Measurements from ENCODE around the gene TROAP.

TROAP gene, protein sequence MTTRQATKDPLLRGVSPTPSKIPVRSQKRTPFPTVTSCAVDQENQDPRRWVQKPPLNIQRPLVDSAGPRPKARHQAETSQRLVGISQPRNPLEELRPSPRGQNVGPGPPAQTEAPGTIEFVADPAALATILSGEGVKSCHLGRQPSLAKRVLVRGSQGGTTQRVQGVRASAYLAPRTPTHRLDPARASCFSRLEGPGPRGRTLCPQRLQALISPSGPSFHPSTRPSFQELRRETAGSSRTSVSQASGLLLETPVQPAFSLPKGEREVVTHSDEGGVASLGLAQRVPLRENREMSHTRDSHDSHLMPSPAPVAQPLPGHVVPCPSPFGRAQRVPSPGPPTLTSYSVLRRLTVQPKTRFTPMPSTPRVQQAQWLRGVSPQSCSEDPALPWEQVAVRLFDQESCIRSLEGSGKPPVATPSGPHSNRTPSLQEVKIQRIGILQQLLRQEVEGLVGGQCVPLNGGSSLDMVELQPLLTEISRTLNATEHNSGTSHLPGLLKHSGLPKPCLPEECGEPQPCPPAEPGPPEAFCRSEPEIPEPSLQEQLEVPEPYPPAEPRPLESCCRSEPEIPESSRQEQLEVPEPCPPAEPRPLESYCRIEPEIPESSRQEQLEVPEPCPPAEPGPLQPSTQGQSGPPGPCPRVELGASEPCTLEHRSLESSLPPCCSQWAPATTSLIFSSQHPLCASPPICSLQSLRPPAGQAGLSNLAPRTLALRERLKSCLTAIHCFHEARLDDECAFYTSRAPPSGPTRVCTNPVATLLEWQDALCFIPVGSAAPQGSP

DNA sequence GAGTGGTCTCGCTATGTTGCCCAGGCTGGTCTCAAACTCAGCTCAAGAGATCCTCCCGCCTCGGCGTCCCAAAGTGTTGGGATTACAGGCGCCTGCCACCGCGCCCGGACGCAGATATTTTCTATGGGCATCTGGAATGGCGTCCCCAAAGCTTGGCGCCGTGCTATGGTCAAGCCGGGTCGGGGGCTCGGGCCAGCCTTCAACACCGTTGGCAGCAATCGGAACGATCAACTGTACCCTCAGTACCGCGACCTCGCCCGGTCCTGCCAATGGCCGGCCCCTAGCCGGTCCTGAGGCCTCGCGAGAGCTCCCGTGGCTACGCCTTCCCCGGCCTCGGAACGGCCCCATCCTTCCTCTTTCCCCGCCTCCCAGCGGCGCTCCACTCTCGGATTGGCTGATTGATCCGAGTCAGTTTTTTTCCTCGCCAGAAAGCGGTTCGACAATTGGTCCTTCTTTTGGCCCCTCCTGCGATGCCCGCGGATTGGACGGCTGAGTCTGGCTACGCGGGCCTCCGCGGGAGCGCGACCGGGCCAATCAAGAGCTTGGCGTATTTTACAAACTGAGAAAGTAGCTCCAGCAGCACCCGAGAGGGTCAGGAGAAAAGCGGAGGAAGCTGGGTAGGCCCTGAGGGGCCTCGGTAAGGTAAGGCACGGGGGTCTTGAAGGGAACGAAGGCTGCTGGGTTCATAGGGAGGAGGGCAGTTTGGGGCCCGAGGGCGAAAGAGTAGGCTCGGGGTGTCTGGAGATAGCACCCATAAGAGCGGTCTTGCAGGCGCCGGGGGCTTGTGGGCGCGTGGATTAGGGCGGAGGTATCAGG lies at the start of gene TROAP:
Gene TROAP, plus strand, starts transcription at position 548 of the 816 bp plus-strand sequence. CDS start 354 bp downstream, outside the sequence.
- peak within 1 kb of the TSS; percentile 78 for H3K27ac ChIP-seq
- ChIA-PET CTCF (interaction anchor here (0.6 to 2.0 kb wide), 5 partner anchors 9 to 878 kb away, joined by 3 to 15 read pairs (median 4); no protein-coding TSS in a partner anchor), POLR2A (ENCODE audit: low non-redundant PET) (interaction anchor here (0.6 kb wide), 3 partner anchors 17 to 146 kb away, joined by 4 to 6 read pairs (median 5); no protein-coding TSS in a partner anchor)
- TF ChIP-seq, protein P1, sequence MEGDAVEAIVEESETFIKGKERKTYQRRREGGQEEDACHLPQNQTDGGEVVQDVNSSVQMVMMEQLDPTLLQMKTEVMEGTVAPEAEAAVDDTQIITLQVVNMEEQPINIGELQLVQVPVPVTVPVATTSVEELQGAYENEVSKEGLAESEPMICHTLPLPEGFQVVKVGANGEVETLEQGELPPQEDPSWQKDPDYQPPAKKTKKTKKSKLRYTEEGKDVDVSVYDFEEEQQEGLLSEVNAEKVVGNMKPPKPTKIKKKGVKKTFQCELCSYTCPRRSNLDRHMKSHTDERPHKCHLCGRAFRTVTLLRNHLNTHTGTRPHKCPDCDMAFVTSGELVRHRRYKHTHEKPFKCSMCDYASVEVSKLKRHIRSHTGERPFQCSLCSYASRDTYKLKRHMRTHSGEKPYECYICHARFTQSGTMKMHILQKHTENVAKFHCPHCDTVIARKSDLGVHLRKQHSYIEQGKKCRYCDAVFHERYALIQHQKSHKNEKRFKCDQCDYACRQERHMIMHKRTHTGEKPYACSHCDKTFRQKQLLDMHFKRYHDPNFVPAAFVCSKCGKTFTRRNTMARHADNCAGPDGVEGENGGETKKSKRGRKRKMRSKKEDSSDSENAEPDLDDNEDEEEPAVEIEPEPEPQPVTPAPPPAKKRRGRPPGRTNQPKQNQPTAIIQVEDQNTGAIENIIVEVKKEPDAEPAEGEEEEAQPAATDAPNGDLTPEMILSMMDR (conservative IDR thresholded peaks at IDR 0.05; ENCODE audit: low read depth), result no peak
- DNase-seq (ENCODE audit: low spot score), result peak; percentile 100

DNA sequence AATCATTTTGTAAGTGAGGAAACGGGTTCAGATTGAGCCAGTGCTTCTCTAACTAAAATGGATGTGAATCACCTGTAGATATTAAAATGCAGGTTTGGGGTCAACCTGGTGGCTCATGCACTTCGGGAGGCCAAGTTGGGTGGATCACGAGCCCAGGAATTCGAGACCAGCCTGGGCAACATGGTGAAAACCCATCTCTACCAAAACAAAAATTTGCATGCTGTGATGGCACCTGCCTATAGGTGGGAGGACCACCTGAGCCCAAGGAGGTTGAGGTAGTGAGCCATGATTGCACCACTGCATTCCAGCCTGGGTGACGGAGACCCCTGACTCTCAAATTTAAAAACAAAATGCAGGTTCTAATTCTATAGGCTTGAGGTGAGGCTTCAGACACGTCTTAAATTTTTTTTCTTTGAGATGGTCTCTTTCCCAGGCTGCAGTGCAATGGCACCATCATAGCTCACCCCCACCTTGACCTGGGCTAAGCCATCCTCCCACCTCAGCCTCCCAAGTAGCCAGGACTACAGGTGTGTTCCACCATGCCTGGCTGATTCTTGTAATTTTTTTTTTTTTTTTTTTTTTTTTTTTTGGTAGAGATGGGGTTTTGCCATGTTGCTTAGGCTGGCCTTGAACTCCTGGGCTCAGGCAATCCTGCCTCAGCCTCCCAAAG lies 49.2 kb upstream of the TROAP start:
- H3K27ac ChIP-seq, result peak overlapping the region; percentile 55
- TF ChIP-seq, protein P1 (conservative IDR thresholded peaks at IDR 0.05; ENCODE audit: low read depth), result no peak
- no peak for DNase-seq (ENCODE audit: low spot score)
- POLR2A ChIA-PET (ENCODE audit: low non-redundant PET), result no interaction called here
- CTCF ChIA-PET, result no interaction called here

DNA sequence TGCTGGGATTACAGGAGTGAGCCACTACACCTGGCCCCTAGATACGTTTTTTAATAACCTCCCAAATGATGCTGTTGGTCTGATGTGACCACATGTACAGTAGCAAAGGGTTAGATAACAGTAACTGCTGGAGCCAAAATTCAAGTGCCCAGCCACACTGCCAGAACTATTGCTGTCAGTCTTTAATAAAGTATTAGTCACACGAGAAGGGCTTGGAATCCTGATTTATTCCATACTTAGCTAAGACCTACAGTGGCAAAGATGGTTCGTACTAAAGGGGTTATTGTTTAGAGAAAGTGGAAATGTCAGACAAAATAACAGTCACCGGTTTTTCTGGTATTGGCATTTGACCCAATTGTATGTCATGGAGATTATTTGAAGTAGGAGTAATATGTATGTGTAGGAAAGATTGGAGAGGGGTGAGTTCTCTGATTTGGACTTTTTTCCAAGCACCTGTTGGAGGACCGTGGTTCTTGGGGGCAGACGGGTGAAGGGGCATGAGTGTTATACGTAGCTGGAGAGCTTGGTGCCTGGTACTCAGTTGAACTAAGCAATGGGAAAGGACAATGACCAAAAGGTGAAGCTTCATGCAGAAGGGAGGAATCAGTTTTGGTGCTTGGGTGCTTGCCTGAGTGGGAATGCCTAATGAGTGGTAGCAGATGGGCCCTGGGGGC lies 48.5 kb upstream of the TROAP start:
- CTCF ChIA-PET, result interaction anchor here (1.2 kb wide), 1 partner anchor 73 kb away, joined by 4 read pairs; no protein-coding TSS in a partner anchor
- TF ChIP-seq, protein P1 (conservative IDR thresholded peaks at IDR 0.05; ENCODE audit: low read depth), result no peak
- POLR2A ChIA-PET (ENCODE audit: low non-redundant PET), result no interaction called here
- peak overlapping the region; percentile 65 for H3K27ac ChIP-seq
- no peak for DNase-seq (ENCODE audit: low spot score)

DNA sequence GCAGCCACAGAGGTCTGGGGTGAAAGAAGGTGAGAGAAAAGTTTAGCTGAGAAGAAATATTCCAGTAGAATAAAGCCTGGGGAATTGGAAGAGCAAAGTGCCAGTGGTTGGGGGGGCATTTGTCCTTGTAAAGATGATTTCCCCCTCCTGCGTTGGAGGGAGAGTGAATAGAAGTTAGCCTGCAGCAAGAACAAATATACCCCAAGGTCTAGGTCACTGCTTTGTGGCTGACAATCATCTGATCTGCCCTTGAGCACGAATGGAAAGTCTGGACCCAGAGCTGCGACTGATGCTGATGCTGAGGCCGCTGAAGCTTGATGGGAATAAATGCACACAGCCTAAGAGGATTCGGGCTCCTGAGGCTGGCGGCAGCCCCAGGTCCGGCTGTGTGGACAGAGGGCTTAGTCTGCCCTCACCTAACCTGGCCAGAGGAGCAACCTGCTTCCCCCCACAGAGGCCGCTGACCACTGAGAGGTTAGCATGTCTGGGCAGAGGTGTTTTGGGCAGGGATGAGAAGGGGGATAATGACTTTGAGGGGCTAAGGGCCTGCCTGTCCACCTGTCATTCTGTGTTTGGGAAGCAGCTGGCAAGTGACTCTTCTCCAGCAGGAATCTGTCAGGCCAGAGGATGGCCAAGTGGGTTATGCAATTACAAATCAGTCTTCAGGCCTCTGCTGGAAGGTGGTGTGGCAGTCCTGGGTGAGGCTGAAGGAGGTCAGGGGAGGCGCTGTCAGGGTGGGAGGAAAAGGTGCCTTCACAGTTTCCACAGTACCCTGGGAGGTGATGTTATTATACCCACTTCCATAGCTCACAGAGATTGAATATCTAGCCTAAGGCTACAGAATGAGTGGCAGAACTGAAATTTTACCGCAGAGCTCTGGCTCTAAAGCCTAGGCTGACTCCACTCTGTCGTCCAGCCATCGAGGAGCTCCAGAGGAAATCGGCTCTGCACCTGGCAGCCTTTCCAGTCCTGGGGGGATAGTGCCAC lies 46.5 kb upstream of the TROAP start:
- no peak for DNase-seq (ENCODE audit: low spot score)
- POLR2A ChIA-PET (ENCODE audit: low non-redundant PET), result interaction anchor here (0.9 kb wide), 1 partner anchor 17 kb away, joined by 3 read pairs; no protein-coding TSS in a partner anchor
- CTCF ChIA-PET, result interaction anchor here (0.6 to 1.6 kb wide), 5 partner anchors 10 to 283 kb away, joined by 3 to 7 read pairs (median 3); no protein-coding TSS in a partner anchor

More for the DNA sequence above, 46.5 kb upstream of the TROAP start:
- H3K27ac ChIP-seq, result peak overlapping the region; percentile 65
- TF ChIP-seq, protein P1 (conservative IDR thresholded peaks at IDR 0.05; ENCODE audit: low read depth), result no peak
